ENCODE measurements around the gene SERPINB1. TPM values are rescaled to one million over a fixed set of nuclear protein-coding genes. Genes with fewer than 3 reads are reported as not detected.

Gene SERPINB1
- total and polyA plus RNA-seq, 4 donors = 58.0 to 242 (median 95.7) TPM

- H3K9me3 ChIP-seq (ENCODE audit: control insufficient read depth in 4 of 4, insufficient read depth in 3 of 4, low read length in 3 of 4) = no peaks in the 10 kb centered on the region
- H3K4me3 ChIP-seq = no peak overlapping the region
- DNase-seq (peak; percentile 65 to 83 (median 79)), ATAC-seq (ENCODE audit: insufficient read depth, low FRiP score) (peak; percentile 56)
- 32 to 42% methylated on average over 11 of the region's 11 CpGs for WGBS, 2 donors
- no peaks in the 10 kb centered on the region for H3K27me3 ChIP-seq (ENCODE audit: control insufficient read depth in 3 of 3, insufficient read depth in 3 of 3, low read length in 2 of 3)
- peak overlapping the region in 1 of 2 donors; percentile 48 for H3K9ac ChIP-seq (ENCODE audit: insufficient read depth in 1 of 2, low read length in 2 of 2)
- H3K27ac ChIP-seq (ENCODE audit: low read depth in 1 of 2, low read length in 1 of 2) = peak overlapping the region; percentile 23 to 71
- peaks cover 0 to 14% (median 2%) of the 10 kb centered on the region in 4 donors for H3K36me3 ChIP-seq (ENCODE audit: control insufficient read depth in 4 of 4, insufficient read depth in 4 of 4, low read length in 4 of 4)
- TF ChIP-seq, protein P1, sequence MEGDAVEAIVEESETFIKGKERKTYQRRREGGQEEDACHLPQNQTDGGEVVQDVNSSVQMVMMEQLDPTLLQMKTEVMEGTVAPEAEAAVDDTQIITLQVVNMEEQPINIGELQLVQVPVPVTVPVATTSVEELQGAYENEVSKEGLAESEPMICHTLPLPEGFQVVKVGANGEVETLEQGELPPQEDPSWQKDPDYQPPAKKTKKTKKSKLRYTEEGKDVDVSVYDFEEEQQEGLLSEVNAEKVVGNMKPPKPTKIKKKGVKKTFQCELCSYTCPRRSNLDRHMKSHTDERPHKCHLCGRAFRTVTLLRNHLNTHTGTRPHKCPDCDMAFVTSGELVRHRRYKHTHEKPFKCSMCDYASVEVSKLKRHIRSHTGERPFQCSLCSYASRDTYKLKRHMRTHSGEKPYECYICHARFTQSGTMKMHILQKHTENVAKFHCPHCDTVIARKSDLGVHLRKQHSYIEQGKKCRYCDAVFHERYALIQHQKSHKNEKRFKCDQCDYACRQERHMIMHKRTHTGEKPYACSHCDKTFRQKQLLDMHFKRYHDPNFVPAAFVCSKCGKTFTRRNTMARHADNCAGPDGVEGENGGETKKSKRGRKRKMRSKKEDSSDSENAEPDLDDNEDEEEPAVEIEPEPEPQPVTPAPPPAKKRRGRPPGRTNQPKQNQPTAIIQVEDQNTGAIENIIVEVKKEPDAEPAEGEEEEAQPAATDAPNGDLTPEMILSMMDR (IDR thresholded peaks at IDR 0.05; ENCODE audit: control extremely low read depth, extremely low read depth) = peak; percentile 81
- peaks cover 0 to 13% (median 0%) of the 10 kb centered on the region in 5 donors for H3K4me1 ChIP-seq (ENCODE audit: control insufficient read depth in 5 of 5, insufficient read depth in 5 of 5, low read length in 5 of 5)
Observed at GRCh38 chr6:2790588-2791449, 50.8 kb downstream of the SERPINB1 start.

GRCh38 chr6:2786269-2786668 is 55.4 kb downstream of the SERPINB1 start:
- Histone ChIP-seq H3K9ac (ENCODE audit: insufficient read depth in 1 of 2, low read length in 2 of 2) (no peak overlapping the region), H3K4me1 (ENCODE audit: control insufficient read depth in 5 of 5, insufficient read depth in 5 of 5, low read length in 5 of 5) (peaks cover 0 to 22% (median 5%) of the 10 kb centered on the region in 5 donors), H3K9me3 (ENCODE audit: control insufficient read depth in 4 of 4, insufficient read depth in 3 of 4, low read length in 3 of 4) (no peaks in the 10 kb centered on the region), H3K4me3 (no peak overlapping the region), H3K27ac (ENCODE audit: low read depth in 1 of 2, low read length in 1 of 2) (no peak overlapping the region), H3K27me3 (ENCODE audit: control insufficient read depth in 3 of 3, insufficient read depth in 3 of 3, low read length in 2 of 3) (no peaks in the 10 kb centered on the region), H3K36me3 (ENCODE audit: control insufficient read depth in 4 of 4, insufficient read depth in 4 of 4, low read length in 4 of 4) (peaks cover 3 to 28% (median 6%) of the 10 kb centered on the region in 4 donors)
- DNase-seq (no peak), ATAC-seq (ENCODE audit: insufficient read depth, low FRiP score) (no peak)
- TF ChIP-seq, protein P1 (IDR thresholded peaks at IDR 0.05; ENCODE audit: control extremely low read depth, extremely low read depth) = no peak
- 73 to 92% methylated on average over 4 of the region's 4 CpGs for WGBS, 2 donors

GRCh38 chr6:2784930-2785329 is 56.7 kb downstream of the SERPINB1 start:
- H3K27me3 ChIP-seq (ENCODE audit: control insufficient read depth in 3 of 3, insufficient read depth in 3 of 3, low read length in 2 of 3) = no peaks in the 10 kb centered on the region
- no peak overlapping the region for H3K9ac ChIP-seq (ENCODE audit: insufficient read depth in 1 of 2, low read length in 2 of 2)
- DNase-seq (no peak), ATAC-seq (ENCODE audit: insufficient read depth, low FRiP score) (no peak)
- no peaks in the 10 kb centered on the region for H3K9me3 ChIP-seq (ENCODE audit: control insufficient read depth in 4 of 4, insufficient read depth in 3 of 4, low read length in 3 of 4)
- WGBS, 2 donors = 93 to 96% methylated on average over 7 of the region's 7 CpGs
- no peak overlapping the region for H3K4me3 ChIP-seq
- TF ChIP-seq, protein P1 (IDR thresholded peaks at IDR 0.05; ENCODE audit: control extremely low read depth, extremely low read depth) = no peak
- H3K27ac ChIP-seq (ENCODE audit: low read depth in 1 of 2, low read length in 1 of 2) = peak overlapping the region in 1 of 2 donors; percentile 53
- peaks cover 3 to 33% (median 17%) of the 10 kb centered on the region in 4 donors for H3K36me3 ChIP-seq (ENCODE audit: control insufficient read depth in 4 of 4, insufficient read depth in 4 of 4, low read length in 4 of 4)
- H3K4me1 ChIP-seq (ENCODE audit: control insufficient read depth in 5 of 5, insufficient read depth in 5 of 5, low read length in 5 of 5) = peaks cover 0 to 22% (median 5%) of the 10 kb centered on the region in 5 donors

All from lung (tissue), 12 donors.